GM23338 (cell line): ENCODE measurements around the gene SRSF12.

Source experiments
- CREB1 ChIP-seq: fragments of 250-450 bp; sonication (Bioruptor Pico); IDR thresholded peaks from 2 replicates; pipeline ENCODE4 v1.5.0; 2020; ENCODE audit warnings: low read depth, mild to moderate bottlenecking, moderate library complexity
- EZH2 ChIP-seq: fragments of 200-600 bp; sonication (generic); IDR thresholded peaks from one replicate; pipeline ENCODE4 v1.8.0; 2017; ENCODE audit warnings: antibody characterized with exemption, mild to moderate bottlenecking, low read depth; ENCODE audit not compliant: unreplicated experiment
- JUNB ChIP-seq: IDR thresholded peaks from one replicate; pipeline ENCODE4 v1.6.1; 2016; ENCODE audit warnings: antibody characterized with exemption; ENCODE audit not compliant: unreplicated experiment
- POLR2AphosphoS5 ChIP-seq: IDR thresholded peaks from 2 replicates; pipeline ENCODE4 v1.6.1; 2016; ENCODE audit warnings: antibody characterized with exemption, low read depth
- STAT1 ChIP-seq: IDR thresholded peaks from one replicate; pipeline ENCODE4 v1.6.1; 2016; ENCODE audit warnings: antibody characterized with exemption; ENCODE audit not compliant: unreplicated experiment
- TF ChIP-seq, protein P1 (sequence below), 2 experiments: fragments of 200-600 bp in 1 of 2; sonication (generic) in 1 of 2; conservative IDR thresholded peaks; 2 replicates each; pipeline versions ENCODE4 v1.5.1 to v1.6.1; 2016 to 2017; ENCODE audit warnings: antibody characterized with exemption in 2 of 2, low read depth in 2 of 2, mild to moderate bottlenecking in 2 of 2, moderate library complexity in 1 of 2
- TF ChIP-seq, protein P2 (sequence below): IDR thresholded peaks from one replicate; pipeline ENCODE4 v1.6.1; 2018; ENCODE audit warnings: antibody characterized with exemption; ENCODE audit not compliant: unreplicated experiment

DNA sequence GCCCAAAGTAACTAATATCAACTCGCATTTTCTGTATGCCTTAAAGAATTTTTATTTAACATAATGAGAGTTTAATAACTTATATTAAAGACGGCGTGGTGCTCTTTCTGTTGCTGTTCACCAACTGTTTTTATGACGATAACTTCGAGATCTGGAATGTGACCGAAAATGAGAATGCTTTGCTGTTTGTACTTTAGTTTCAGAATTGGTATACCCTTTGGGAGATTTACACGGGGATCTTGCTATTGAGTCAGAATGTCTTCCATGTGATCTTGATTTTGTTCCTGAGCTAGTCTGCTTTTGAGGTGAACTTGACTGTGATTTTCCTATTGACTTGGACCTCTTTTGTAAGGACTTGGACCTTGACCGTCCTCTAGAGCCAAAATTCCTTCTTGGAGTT lies 19.4 kb downstream of the SRSF12 start:
- TF ChIP-seq POLR2AphosphoS5 (no peak), EZH2 (no peak), STAT1 (no peak), JUNB (no peak), CREB1 (CRISPR knock-in tag) (no peak)
- TF ChIP-seq, protein P1, sequence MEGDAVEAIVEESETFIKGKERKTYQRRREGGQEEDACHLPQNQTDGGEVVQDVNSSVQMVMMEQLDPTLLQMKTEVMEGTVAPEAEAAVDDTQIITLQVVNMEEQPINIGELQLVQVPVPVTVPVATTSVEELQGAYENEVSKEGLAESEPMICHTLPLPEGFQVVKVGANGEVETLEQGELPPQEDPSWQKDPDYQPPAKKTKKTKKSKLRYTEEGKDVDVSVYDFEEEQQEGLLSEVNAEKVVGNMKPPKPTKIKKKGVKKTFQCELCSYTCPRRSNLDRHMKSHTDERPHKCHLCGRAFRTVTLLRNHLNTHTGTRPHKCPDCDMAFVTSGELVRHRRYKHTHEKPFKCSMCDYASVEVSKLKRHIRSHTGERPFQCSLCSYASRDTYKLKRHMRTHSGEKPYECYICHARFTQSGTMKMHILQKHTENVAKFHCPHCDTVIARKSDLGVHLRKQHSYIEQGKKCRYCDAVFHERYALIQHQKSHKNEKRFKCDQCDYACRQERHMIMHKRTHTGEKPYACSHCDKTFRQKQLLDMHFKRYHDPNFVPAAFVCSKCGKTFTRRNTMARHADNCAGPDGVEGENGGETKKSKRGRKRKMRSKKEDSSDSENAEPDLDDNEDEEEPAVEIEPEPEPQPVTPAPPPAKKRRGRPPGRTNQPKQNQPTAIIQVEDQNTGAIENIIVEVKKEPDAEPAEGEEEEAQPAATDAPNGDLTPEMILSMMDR (conservative IDR thresholded peaks at IDR 0.05; ENCODE audit: low read depth in 2 of 2), result no peak
- TF ChIP-seq, protein P2, sequence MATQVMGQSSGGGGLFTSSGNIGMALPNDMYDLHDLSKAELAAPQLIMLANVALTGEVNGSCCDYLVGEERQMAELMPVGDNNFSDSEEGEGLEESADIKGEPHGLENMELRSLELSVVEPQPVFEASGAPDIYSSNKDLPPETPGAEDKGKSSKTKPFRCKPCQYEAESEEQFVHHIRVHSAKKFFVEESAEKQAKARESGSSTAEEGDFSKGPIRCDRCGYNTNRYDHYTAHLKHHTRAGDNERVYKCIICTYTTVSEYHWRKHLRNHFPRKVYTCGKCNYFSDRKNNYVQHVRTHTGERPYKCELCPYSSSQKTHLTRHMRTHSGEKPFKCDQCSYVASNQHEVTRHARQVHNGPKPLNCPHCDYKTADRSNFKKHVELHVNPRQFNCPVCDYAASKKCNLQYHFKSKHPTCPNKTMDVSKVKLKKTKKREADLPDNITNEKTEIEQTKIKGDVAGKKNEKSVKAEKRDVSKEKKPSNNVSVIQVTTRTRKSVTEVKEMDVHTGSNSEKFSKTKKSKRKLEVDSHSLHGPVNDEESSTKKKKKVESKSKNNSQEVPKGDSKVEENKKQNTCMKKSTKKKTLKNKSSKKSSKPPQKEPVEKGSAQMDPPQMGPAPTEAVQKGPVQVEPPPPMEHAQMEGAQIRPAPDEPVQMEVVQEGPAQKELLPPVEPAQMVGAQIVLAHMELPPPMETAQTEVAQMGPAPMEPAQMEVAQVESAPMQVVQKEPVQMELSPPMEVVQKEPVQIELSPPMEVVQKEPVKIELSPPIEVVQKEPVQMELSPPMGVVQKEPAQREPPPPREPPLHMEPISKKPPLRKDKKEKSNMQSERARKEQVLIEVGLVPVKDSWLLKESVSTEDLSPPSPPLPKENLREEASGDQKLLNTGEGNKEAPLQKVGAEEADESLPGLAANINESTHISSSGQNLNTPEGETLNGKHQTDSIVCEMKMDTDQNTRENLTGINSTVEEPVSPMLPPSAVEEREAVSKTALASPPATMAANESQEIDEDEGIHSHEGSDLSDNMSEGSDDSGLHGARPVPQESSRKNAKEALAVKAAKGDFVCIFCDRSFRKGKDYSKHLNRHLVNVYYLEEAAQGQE, result no peak
